Panc1 (cell line): ENCODE data around the gene RAPGEF3. TPM values are rescaled to one million over a fixed set of nuclear protein-coding genes. Genes with fewer than 3 reads are reported as not detected.
A peak's percentile ranks its signal among the peaks of the same experiment; 100 is the strongest.

Source experiments
- ATAC-seq: fragments of 200-7000 bp; cut with Tn5 transposase; 2 replicates; pipeline ENCODE4 v1.9.1; 2020; ENCODE audit warnings: mild to moderate bottlenecking, moderate library complexity
- BruUV-seq: library from RNA; stranded (reverse); fragments of 400-500 nt; replicated peaks from 2 replicates; lab custom pipeline; 2021; lab: Mats Ljungman, UMichigan
- CTCF ChIA-PET: fragments of 300-600 bp; sonication (Branson Sonifier 250); formaldehyde crosslinking; loops from one replicate; lab custom pipeline; 2022; ENCODE audit warnings: antibody characterized with exemption; lab: Charles Lee
- POLR2A ChIA-PET: fragments of 300-600 bp; sonication (Branson Sonifier 250); formaldehyde crosslinking; loops from one replicate; lab custom pipeline; 2022; ENCODE audit warnings: antibody characterized with exemption; lab: Charles Lee
- DNase-seq: peaks from one replicate; pipeline ENCODE4 v3.0.0-alpha.2; 2010; ENCODE audit warnings: low read depth, low spot score
- H3K27ac ChIP-seq: 2 replicates; pipeline ENCODE4 v1.5.1; 2011; ENCODE audit warnings: mild to moderate bottlenecking, low read length, inconsistent platforms
- H3K27me3 ChIP-seq: fragments of 200-500 bp; sonication (Bioruptor generic); 2 replicates; pipeline ENCODE4 v1.6.0; 2014; ENCODE audit warnings: low read length, inconsistent platforms; ENCODE audit not compliant: control insufficient read depth, insufficient read depth
- H3K36me3 ChIP-seq: fragments of 200-500 bp; sonication (Bioruptor generic); 2 replicates; pipeline ENCODE4 v1.5.1; 2014; ENCODE audit warnings: inconsistent platforms, mild to moderate bottlenecking, low read length, moderate library complexity; ENCODE audit not compliant: control insufficient read depth, insufficient read depth
- H3K4me1 ChIP-seq: 2 replicates; pipeline ENCODE4 v1.5.1; 2011; ENCODE audit warnings: inconsistent platforms, mild to moderate bottlenecking, low read length, moderate library complexity; ENCODE audit not compliant: control insufficient read depth, insufficient read depth
- H3K4me3 ChIP-seq, 2 experiments: 2 replicates each; pipeline ENCODE4 v1.5.1; 2011 to 2012; ENCODE audit warnings: low read depth in 2 of 2, low read length in 2 of 2, mild to moderate bottlenecking in 2 of 2, inconsistent platforms in 1 of 2, moderate library complexity in 1 of 2
- H3K9me3 ChIP-seq: fragments of 200-500 bp; sonication (Bioruptor generic); 2 replicates; pipeline ENCODE4 v1.5.1; 2014; ENCODE audit warnings: low read depth, mild to moderate bottlenecking, inconsistent platforms, low read length, moderate library complexity; ENCODE audit not compliant: control insufficient read depth, insufficient read depth
- POLR2AphosphoS5 ChIP-seq: IDR thresholded peaks from 2 replicates; pipeline ENCODE4 v1.6.1; 2012; ENCODE audit warnings: mild to moderate bottlenecking, low read depth, low read length, moderate library complexity
- REST ChIP-seq, 2 experiments: IDR thresholded peaks; 2 replicates each; pipeline ENCODE4 v1.6.1; 2011 to 2012; ENCODE audit warnings: low read depth in 2 of 2, control low read depth in 1 of 2, low read length in 1 of 2, mild to moderate bottlenecking in 1 of 2, moderate library complexity in 1 of 2; ENCODE audit not compliant: insufficient read depth in 1 of 2
- SIN3A ChIP-seq: IDR thresholded peaks from 2 replicates; pipeline ENCODE4 v1.6.1; 2012; ENCODE audit warnings: low read depth, mild to moderate bottlenecking, low read length, moderate library complexity, borderline replicate concordance; ENCODE audit not compliant: insufficient read depth
- TCF7L2 ChIP-seq: IDR thresholded peaks from 2 replicates; pipeline ENCODE4 v1.6.1; 2011; ENCODE audit warnings: mild to moderate bottlenecking, low read depth, low read length, inconsistent platforms
- in situ Hi-C: cut with HindIII; loops from 2 replicates; pipeline ENCODE4 v1.10.0; 2016; ENCODE audit warnings: low sequenced_read_pairs, low pct_unique_long_range_greater_than_20kb
- intact Hi-C: fragments of 100-400 bp; cut with micrococcal nuclease; formaldehyde crosslinking; loops from one replicate; pipeline ENCODE4 v1.10.0; 2022; ENCODE audit not compliant: unreplicated experiment
- total RNA-seq: library from RNA; stranded (reverse); gene quantifications from one replicate; pipeline ENCODE4 v1.2.1, GENCODE V29; 2021; ENCODE audit not compliant: unreplicated experiment
- TF ChIP-seq, protein P1 (sequence below): fragments of 450-650 bp; IDR thresholded peaks from 2 replicates; pipeline ENCODE4 v1.5.1; 2017; ENCODE audit warnings: mild to moderate bottlenecking

The RAPGEF3 gene
- total RNA-seq, 1 experiment from 2014 or later, result 5.8 TPM

DNA sequence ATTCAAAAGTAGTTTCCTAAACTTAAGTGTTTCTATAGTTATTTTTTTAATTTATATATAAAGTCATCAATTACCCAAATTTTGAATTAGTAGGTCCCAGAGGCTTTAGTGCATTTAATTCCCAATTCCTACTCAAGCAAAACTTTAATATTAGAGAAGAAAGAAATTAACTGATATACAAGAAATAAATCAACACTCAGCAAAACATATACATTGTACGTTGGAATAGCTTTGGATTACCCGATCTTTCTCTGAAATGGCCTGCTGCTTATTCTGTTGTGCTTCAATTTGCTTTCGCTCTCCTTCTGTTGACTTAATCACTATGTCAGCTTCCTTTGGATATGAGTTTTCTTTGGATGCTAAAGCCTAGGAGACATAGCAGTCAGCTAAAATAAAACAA, 71.0 kb downstream of the RAPGEF3 start:
- peaks cover 23% of the 10 kb centered on the region for H3K36me3 ChIP-seq
- in situ Hi-C loops, result no loop called here
- TF ChIP-seq POLR2AphosphoS5 (no peak), SIN3A (no peak), TCF7L2 (no peak), REST (IDR thresholded peaks at IDR 0.05; ENCODE audit: insufficient read depth in 1 of 2, low read depth in 2 of 2, low read length in 1 of 2) (no peak)
- TF ChIP-seq, protein P1, sequence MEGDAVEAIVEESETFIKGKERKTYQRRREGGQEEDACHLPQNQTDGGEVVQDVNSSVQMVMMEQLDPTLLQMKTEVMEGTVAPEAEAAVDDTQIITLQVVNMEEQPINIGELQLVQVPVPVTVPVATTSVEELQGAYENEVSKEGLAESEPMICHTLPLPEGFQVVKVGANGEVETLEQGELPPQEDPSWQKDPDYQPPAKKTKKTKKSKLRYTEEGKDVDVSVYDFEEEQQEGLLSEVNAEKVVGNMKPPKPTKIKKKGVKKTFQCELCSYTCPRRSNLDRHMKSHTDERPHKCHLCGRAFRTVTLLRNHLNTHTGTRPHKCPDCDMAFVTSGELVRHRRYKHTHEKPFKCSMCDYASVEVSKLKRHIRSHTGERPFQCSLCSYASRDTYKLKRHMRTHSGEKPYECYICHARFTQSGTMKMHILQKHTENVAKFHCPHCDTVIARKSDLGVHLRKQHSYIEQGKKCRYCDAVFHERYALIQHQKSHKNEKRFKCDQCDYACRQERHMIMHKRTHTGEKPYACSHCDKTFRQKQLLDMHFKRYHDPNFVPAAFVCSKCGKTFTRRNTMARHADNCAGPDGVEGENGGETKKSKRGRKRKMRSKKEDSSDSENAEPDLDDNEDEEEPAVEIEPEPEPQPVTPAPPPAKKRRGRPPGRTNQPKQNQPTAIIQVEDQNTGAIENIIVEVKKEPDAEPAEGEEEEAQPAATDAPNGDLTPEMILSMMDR, result no peak
- no TSS peak for BruUV-seq
- H3K9me3 ChIP-seq, result no peaks in the 10 kb centered on the region
- intact Hi-C loops, result loop anchor here (5.0 to 10.0 kb wide), 2 partner anchors 35 to 653 kb away; no protein-coding TSS in a partner anchor
- no peaks in the 10 kb centered on the region for H3K27me3 ChIP-seq
- ChIA-PET CTCF (interaction anchor here (0.6 to 1.6 kb wide), 3 partner anchors 36 to 745 kb away, joined by 6 to 7 read pairs (median 7); no protein-coding TSS in a partner anchor), POLR2A (no interaction called here)
- no peak overlapping the region for H3K27ac ChIP-seq
- DNase-seq, result no peak
- H3K4me3 ChIP-seq, result no peak overlapping the region
- no peak for ATAC-seq
- H3K4me1 ChIP-seq, result no peaks in the 10 kb centered on the region

DNA sequence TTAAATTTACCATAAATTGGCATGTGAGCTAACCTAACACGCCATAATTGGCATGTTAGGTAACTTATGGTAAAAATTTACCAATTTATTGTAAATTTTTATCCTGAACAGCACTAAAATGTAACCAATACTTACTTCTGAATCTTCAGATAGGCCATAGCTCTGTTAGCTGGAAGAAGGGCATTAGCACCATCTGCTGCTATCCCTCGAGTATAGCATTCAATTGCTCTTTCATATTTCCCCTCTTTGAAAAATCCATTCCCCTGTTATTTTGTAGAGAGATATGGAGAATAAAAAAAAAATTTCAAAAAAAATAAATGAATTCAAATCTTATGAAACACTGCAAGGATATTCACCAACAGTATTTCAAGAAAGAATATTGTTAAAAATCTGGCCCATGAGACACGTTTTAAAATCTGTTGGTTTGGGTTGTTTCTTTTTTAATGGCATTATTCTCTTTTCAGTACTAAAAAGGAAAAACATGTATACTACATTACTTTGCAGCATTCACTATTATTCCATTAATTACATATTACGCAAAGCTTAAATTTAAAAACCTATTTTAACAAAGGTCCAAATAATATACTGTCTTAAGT, 71.9 kb downstream of the RAPGEF3 start:
- H3K27ac ChIP-seq, result no peak overlapping the region
- ChIA-PET POLR2A (interaction anchor here (0.6 to 0.7 kb wide), 3 partner anchors 33 to 580 kb away, joined by 3 to 7 read pairs (median 4); no protein-coding TSS in a partner anchor), CTCF (interaction anchor here (0.5 to 1.6 kb wide), 7 partner anchors 11 to 744 kb away, joined by 3 to 7 read pairs (median 5); no protein-coding TSS in a partner anchor)
- DNase-seq (no peak), ATAC-seq (no peak; the same call in 1 of the 2 replicates)
- H3K27me3 ChIP-seq, result no peaks in the 10 kb centered on the region
- TF ChIP-seq SIN3A, result no peak
- TF ChIP-seq, protein P1, result peak; percentile 74; the same call in 1 of the 2 replicates
- H3K4me1 ChIP-seq, result no peaks in the 10 kb centered on the region
- intact Hi-C loops (loop anchor here (5.0 to 10.0 kb wide), 2 partner anchors 34 to 652 kb away; no protein-coding TSS in a partner anchor), in situ Hi-C loops (no loop called here)
- no peak overlapping the region for H3K4me3 ChIP-seq
- no peaks in the 10 kb centered on the region for H3K9me3 ChIP-seq
- BruUV-seq, result no TSS peak
- H3K36me3 ChIP-seq, result peaks cover 23% of the 10 kb centered on the region

Other genes with a start within 250 kb of the RAPGEF3 start
- 47.3 TPM for gene RPAP3, start 52.9 kb downstream of the RAPGEF3 start, total RNA-seq
- not detected for gene ENDOU, start 33.4 kb downstream of the RAPGEF3 start, total RNA-seq
- gene SLC48A1, start 14.4 kb upstream of the RAPGEF3 start, total RNA-seq, result 32.0 TPM
- 84.2 TPM for gene HDAC7, start 61.0 kb upstream of the RAPGEF3 start, total RNA-seq
- 3.0 TPM for gene VDR, start 146.1 kb upstream of the RAPGEF3 start, total RNA-seq
- gene TMEM106C, start 204.7 kb upstream of the RAPGEF3 start, total RNA-seq, result 93.7 TPM
- 1.4 TPM for gene COL2A1, start 245.6 kb upstream of the RAPGEF3 start, total RNA-seq